ENCODE data around the gene TGIF2. TPM values are rescaled to one million over a fixed set of nuclear protein-coding genes. Genes with fewer than 3 reads are reported as not detected.

Gene TGIF2
- total and polyA plus RNA-seq, 2 of the 8 experiments (the other 6 are each of a cell fraction or from before 2014, with no cell fraction given): 49.7 to 76.7 TPM

- TF ChIP-seq ATF2 (IDR thresholded peaks at IDR 0.05; ENCODE audit: low read length) (no peak), CREB1 (IDR thresholded peaks at IDR 0.05) (no peak), CHD2 (IDR thresholded peaks at IDR 0.05; ENCODE audit: low read length) (no peak)
Measured at GRCh38 chr20:36613974-36614373, 40.6 kb downstream of the TGIF2 start (continued).
